Measurements from ENCODE around the gene HAND1.

DNA sequence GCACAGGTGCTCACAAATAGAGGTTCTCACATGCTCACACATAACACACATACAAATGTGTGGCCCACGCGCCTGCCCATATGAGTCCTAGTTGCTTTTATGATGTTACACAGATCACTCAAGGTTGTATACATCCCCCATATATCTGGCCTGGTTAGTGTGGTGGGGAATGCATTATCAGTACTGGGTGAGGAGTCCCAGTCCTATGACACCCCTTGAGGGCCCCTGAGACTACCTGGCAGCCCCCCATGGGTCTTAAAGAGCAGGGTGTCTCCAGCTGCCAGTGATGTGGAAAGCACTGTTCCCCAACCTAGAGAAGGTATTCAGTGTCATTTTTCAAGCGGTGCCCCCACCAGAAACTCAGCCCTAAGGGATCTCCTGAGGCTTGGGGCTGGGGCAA lies 2.8 kb upstream of the HAND1 start:
- TF ChIP-seq CTCF (IDR thresholded peaks at IDR 0.05) (no peak), POLR2A (IDR thresholded peaks at IDR 0.05) (no peak), EP300 (IDR thresholded peaks at IDR 0.05) (no peak)

All from gastroesophageal sphincter (tissue), 3 donors.